GM18505 (cell line): Measurements from ENCODE around the gene MAN1B1.

Experiments used
- ATAC-seq: cut with Tn5 transposase; IDR thresholded peaks from one replicate; pipeline ENCODE4 v1.9.1; 2021; ENCODE audit not compliant: unreplicated experiment
- POLR2A ChIP-seq: IDR thresholded peaks from 4 replicates; pipeline ENCODE4 v1.6.1; 2011; ENCODE audit warnings: borderline replicate concordance; ENCODE audit not compliant: insufficient read depth, insufficient read length; ENCODE audit errors: extremely low read depth

MAN1B1 gene

DNA sequence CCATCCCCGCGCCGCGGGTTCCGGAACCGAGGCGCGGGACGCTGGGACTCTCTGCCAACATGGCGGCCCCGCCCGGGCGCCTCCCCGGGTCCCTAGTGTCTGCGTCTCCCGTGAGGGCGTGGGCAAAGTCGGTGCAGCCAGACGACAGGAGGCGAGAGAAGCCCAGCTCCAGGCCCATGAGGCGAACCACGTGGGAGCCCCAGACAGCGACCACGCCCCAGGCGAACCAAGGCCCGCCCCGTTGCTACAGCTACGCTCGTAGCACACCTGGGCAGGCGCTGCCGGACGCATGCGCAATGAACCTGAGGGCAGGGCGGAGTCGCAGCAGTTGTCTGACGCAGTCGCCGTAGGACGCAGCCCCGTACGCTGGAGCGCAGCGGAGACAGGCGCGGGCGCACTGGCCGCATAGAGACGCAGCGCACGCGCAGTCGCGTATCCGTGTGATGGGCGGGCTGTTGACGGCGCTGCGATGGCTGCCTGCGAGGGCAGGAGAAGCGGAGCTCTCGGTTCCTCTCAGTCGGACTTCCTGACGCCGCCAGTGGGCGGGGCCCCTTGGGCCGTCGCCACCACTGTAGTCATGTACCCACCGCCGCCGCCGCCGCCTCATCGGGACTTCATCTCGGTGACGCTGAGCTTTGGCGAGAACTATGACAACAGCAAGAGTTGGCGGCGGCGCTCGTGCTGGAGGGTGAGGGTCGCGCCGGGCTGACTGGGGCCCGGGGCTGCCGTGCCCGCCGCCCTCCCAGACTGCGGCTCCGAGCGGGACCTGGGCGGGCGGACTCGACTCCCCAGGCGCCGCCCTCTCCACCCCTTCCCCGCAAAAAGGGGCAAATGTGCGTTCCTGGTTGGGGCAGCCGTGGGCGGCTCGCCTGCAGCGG, at the start of gene MAN1B1:
TSS of gene MAN1B1 (plus strand) at position 455 of the 878 bp plus-strand sequence. CDS start at position 470, 15 bp downstream.
- TF ChIP-seq POLR2A: peak; percentile 78

DNA sequence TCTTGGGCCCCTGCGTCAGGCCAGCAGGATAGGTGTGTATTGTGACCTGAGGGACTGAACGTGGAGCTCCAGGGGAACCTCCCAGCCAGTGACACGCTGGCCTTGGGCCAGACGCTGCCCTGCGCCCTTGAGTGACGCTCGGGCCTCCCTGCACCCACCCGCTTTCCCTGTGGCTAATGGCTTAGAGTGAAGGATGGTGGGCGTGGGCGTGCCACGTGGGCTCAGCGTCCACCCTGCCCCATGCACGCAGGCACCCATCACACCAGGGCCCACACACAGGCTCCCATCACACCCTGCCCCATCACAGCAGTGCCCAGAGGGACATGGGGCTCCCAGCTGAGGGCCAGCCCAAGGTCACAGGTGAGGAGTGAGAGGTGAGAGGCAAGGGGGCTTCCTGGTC, 49.8 kb upstream of the MAN1B1 start:
- no peak for ATAC-seq
- no peak for TF ChIP-seq POLR2A

More for the DNA sequence above, at the start of gene MAN1B1:
- ATAC-seq: peak; percentile 74

DNA sequence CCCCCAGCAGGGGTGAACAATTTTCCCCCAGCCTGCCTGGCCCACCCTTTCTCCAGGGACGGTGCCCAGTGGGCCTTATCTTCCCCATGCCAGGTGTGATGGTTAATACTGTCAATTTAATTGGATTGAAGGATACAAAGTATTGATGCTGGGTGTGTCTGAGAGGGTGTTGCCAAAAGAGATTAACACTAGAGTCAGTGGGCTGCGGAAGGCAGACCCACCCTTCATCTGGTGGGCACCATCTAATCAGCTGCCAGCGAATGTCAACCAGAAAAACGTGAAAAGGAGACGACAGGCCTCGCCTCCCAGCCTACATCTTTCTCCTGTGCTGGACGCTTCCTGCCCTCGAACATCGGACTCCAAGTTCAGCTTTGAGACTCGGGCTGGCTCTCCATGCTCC, 49.3 kb upstream of the MAN1B1 start:
- no peak for TF ChIP-seq POLR2A

DNA sequence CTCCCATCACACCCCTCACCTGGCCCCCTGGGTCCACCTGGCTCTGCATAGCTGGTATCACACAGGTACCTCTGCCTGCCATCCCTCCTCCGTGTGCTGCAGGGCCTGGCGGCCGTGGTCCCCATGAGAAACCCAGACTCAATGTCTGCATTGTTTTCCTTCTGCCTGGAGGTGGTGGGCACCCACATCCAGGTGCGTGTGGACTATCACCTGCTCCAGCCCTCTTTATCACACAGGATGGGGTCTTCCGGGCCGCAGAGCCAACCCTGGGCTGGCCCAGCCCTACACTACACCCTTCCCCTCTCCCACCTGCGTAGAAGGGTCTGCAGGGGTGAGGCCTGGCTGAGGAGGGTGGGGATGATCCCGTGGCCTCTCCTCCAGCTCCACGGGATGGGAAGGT, 47.9 kb upstream of the MAN1B1 start:
- TF ChIP-seq POLR2A: no peak
- no peak for ATAC-seq

More for the DNA sequence above, 49.3 kb upstream of the MAN1B1 start:
- ATAC-seq: no peak

DNA sequence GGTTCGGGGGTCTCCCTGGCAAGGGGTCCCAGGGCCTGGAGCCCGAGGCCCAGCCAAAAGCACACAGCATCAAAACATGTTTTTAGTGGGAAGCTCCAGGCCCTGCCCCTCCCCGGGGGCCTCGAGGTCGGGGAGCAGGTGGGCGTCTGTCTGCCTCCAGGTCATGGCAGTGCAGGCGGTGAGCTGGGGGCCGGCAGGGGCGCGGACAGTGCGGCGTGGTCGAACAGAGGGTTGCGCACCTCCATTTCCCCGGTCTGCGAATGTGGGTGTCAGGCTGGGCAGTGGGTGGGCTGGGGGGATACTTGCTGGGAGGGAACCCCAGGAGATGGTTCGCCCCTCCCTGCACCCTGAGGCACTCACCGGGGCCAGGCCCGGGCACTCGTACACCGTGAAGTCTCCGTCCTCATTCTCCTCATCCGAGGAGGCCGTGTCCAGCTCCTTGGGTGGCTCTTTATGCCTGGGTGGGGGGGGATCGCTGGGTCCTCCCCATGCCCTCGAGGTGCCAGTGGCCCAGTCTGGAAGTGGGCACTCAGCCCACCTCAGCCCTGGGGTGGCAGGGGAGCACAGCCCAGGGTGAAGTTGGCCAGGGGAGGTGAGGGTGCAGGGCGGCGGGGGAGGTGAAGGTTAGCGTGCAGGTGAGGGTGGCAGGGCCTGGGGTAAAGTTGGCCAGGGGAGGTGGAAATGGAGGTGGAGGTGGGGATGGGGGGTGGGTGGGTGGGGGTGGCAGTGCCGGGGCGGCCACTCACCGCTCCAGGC, 47.0 kb upstream of the MAN1B1 start:
- ATAC-seq: no peak
- no peak for TF ChIP-seq POLR2A

DNA sequence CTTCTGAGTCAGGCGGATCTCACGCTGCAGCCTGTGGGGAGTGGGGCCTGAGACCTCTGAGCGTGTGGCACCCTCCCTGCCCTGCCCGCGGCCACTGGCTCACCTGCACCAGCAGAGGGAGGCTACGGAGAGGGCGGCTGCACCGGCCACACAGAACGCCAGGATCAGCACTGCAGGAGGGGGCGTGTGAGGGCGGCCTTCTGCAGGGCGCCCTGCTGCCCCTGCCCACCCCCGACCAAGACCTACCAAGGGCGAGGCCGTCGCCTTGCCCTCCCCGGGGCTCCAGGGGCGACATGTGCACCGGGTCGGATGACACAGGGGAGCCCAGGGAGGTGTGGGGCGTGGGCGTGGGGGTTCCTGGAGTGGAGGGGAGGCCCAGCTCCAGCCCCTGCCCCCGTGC, 46.2 kb upstream of the MAN1B1 start:
- ATAC-seq: no peak
- TF ChIP-seq POLR2A: no peak

DNA sequence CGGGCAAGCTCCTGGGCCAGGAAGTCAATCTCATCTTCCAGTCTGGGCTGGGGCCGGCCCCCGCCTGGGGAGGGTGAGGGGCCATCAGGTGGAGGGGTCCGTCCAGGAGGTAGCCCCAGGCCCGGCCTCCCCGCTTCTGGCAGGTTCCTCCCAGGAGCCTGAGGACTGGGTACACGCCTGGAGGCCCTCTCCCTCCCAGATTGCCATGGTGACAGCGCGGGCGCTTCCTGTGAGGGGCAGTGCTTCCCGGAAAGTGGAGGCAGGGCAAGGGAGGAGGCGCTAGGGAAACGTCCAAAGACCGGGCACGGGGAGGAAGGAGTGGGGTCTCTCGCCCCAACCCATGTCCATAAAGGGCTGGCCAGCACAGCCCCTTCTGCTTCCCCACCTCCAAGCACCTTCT, 45.7 kb upstream of the MAN1B1 start:
- no peak for TF ChIP-seq POLR2A
- no peak for ATAC-seq

DNA sequence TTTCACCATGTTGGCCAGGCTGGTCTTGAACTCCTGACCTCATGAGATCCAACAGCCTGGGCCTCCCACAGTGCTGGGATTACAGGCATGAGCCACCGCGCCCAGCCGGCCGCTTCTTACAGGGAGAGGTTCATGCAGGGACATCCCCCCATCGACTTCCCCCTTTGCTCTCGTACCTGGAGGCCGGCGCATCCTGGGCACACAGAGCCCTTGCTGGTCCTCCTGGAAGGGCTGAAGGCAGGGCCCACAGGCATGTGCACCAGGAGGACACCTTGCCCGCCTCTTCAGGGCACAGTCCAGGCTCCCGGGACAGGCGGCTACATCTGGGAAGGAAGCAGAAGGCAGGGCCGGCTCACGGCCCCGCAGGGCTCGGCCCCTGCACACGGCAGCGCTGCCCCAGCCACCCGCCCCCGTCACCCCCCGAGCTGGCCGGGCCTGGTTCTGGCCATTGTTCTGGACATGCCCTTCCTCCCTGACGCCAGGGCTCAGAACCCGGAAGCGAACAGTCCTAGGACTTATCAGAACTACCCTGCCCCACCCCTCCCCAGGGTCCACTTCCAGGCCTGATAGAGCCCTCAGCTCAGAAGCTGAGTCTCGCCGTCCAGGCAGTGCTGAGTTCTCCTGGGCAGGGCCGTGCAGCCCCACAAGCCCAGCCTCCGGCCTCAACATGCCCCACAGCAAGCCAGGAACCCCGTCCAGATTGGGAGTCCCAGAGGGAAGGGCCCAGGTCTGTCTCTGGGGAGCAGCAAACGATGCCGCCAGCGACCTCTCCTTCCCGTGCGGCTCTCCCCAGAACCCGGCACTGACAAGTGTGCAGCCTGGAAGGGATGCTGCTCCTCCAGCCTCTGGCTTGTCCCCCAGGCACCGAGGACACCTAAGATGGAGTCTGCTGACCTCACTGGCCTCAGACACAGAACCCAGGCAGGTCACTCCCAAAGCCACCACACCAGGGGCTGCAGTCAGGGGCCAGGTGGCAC, 43.7 kb upstream of the MAN1B1 start:
- no peak for TF ChIP-seq POLR2A
- ATAC-seq: no peak

DNA sequence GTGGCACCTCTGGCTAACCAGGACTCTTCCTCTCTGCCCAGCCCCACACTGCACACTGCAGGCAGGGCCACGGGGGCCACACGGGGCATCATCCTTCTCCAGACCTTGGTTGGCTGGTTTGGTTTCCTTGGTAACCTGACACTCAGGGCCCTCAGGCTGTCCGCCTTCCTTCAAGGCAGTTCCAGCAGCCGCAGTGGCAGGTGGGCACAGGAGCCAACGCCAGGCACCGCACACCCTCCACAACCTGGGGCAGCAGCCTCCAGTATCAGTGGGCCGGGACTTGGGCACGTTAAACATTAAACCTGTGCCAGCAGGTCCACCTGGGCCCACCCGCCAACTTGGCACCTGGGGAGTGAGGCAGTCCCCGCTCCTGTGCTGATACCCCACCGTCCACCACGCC, 42.7 kb upstream of the MAN1B1 start:
- no peak for ATAC-seq
- no peak for TF ChIP-seq POLR2A

DNA sequence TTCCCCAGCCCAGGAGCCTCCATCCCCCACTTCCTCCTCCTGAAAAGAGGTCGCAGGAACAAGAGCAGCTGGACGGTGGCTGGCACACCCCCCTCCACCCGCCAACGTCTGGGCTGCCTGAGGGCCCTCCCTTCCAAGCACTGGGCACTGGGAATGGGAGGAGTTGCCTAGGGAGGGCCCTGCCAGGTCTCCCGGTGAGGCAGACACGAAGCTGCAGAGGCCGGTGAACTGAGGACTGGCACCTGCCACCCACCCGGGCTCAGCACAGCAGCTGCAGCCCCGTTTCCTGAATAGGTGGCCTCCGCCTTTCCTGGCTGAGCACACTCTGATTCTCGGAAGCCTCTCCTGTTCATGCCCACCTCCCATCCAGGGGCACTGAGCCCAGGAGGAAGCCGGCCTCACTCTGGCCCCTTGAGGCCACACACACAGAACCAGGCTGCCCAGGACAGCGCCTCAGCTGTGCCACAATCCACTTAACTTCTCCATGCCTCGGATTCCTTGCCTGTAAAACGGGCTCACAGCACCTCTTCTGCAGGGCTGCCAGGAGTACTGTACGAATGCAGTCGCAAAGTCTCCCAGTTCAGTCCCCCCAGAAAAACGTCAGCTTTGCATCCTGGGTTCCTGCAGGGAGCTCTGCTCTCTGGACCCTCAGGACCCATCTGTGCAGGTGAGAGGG, 42.1 kb upstream of the MAN1B1 start:
- ATAC-seq: no peak
- TF ChIP-seq POLR2A: no peak

DNA sequence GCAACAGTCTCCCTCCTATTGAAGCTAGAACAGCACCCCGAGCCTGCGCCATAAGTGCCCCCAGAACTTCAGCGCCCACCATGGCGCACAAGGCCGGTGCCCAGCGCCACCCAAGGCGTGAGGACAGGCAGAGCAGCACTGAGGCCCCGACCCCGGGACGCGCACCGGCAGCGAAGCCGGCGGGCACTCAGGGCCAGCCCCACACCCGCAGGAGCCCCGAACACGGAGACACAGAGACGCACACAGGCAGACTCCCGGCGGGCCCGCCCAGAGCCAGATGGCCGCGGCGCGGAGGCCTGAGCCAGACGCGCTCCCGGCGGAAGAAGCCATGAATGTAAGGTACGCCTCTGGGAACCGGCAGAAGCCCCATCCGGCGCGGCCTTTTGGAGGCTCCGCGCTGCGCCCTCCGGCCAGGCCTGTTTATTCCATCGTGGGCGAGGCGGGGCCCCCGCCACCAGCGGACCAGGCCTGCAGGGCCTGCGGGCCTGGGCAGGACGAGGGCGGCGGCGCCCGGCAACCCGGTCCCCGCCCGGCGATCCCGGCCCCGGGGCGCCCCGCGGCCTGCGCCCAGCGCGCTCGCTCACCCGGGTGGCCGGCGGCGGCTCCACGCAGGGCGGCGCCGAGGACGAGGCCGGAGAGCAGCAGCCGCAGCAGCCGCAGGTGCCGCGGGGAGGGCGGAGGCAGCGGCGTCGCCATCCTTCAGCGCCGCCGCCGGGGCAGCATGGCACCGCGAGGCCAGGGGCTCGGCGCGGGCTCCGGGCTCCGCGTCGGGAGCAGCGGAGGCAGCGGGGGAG, 41.3 kb upstream of the MAN1B1 start:
- ATAC-seq: no peak

More for the DNA sequence above, 41.3 kb upstream of the MAN1B1 start:
- TF ChIP-seq POLR2A: no peak
